ENCODE results near the gene GNG12.
"Not testable (repeated sequence)": the region's sequence is repeated elsewhere in the genome, so short reads cannot be mapped to it uniquely, and the experiment has no call there.

GNG12 gene

GRCh38 chr1:67683316-67683715 lies 150.0 kb downstream of the GNG12 start:
- DNase-seq (ENCODE audit: low read depth in 2 of 2) = peak in 1 of 2 experiments; percentile 39

- peak; percentile 70 for DNase-seq (ENCODE audit: low read depth in 2 of 2)
Observed at GRCh38 chr1:67682659-67683197, 150.5 kb downstream of the GNG12 start.

- no peak for DNase-seq (ENCODE audit: low read depth in 2 of 2)
Observed at GRCh38 chr1:67680486-67680885, 152.8 kb downstream of the GNG12 start.

GRCh38 chr1:67679691-67680090 lies 153.6 kb downstream of the GNG12 start:
- DNase-seq (ENCODE audit: low read depth in 2 of 2) = no peak

- no peak for DNase-seq (ENCODE audit: low read depth in 2 of 2)
Observed at GRCh38 chr1:67677930-67678329, 155.3 kb downstream of the GNG12 start.

- DNase-seq (ENCODE audit: low read depth in 2 of 2) = no peak
Observed at GRCh38 chr1:67677408-67677807, 155.9 kb downstream of the GNG12 start.

- no peak for DNase-seq (ENCODE audit: low read depth in 2 of 2)
Observed at GRCh38 chr1:67676946-67677345, 156.3 kb downstream of the GNG12 start.

- DNase-seq (ENCODE audit: low read depth in 2 of 2) = no peak
Observed at GRCh38 chr1:67676287-67676686, 157.0 kb downstream of the GNG12 start.

GRCh38 chr1:67675800-67676199 lies 157.5 kb downstream of the GNG12 start:
- DNase-seq (ENCODE audit: low read depth in 2 of 2) = no peak

GRCh38 chr1:67674260-67675011 lies 158.8 kb downstream of the GNG12 start:
- DNase-seq (ENCODE audit: low read depth in 2 of 2) = no peak

GRCh38 chr1:67673468-67674201 lies 159.6 kb downstream of the GNG12 start:
- DNase-seq (ENCODE audit: low read depth in 2 of 2) = no peak

- DNase-seq (ENCODE audit: low read depth in 2 of 2) = no peak
Observed at GRCh38 chr1:67672260-67672803, 160.9 kb downstream of the GNG12 start.

GRCh38 chr1:67668660-67669059 lies 164.6 kb downstream of the GNG12 start:
- DNase-seq (ENCODE audit: low read depth in 2 of 2) = no peak

- DNase-seq (ENCODE audit: low read depth in 2 of 2) = no peak
Observed at GRCh38 chr1:67666636-67667035, 166.6 kb downstream of the GNG12 start.

GRCh38 chr1:67665307-67665706 lies 168.0 kb downstream of the GNG12 start:
- not testable (repeated sequence) for DNase-seq (ENCODE audit: low read depth in 2 of 2)

GRCh38 chr1:67664048-67664447 lies 169.2 kb downstream of the GNG12 start:
- no peak for DNase-seq (ENCODE audit: low read depth in 2 of 2)

GRCh38 chr1:67662884-67663283 lies 170.4 kb downstream of the GNG12 start:
- no peak for DNase-seq (ENCODE audit: low read depth in 2 of 2)

- DNase-seq (ENCODE audit: low read depth in 2 of 2) = no peak
Observed at GRCh38 chr1:67659229-67659628, 174.0 kb downstream of the GNG12 start.

- DNase-seq (ENCODE audit: low read depth in 2 of 2) = not testable (repeated sequence)
Observed at GRCh38 chr1:67657152-67657551, 176.1 kb downstream of the GNG12 start.

- no peak for DNase-seq (ENCODE audit: low read depth in 2 of 2)
Observed at GRCh38 chr1:67655581-67655980, 177.7 kb downstream of the GNG12 start.

GRCh38 chr1:67653304-67653703 lies 180.0 kb downstream of the GNG12 start:
- no peak for DNase-seq (ENCODE audit: low read depth in 2 of 2)

GRCh38 chr1:67652800-67653199 lies 180.5 kb downstream of the GNG12 start:
- no peak for DNase-seq (ENCODE audit: low read depth in 2 of 2)

All from fibroblast of skin of left quadriceps (primary cell).